Neural progenitor cell (in vitro differentiated cells): ENCODE measurements around the gene GSTA4.

ENCODE experiments used
- EZH2phosphoT487 ChIP-seq: fragments of 200-600 bp; sonication (generic); IDR thresholded peaks from 2 replicates; pipeline ENCODE4 v1.6.1; 2017; ENCODE audit warnings: antibody characterized with exemption
- TF ChIP-seq, protein P1 (sequence below): fragments of 200-600 bp; sonication (generic); IDR thresholded peaks from 2 replicates; pipeline ENCODE4 v1.5.1; 2017; ENCODE audit warnings: antibody characterized with exemption, mild to moderate bottlenecking

- TF ChIP-seq, protein P1, sequence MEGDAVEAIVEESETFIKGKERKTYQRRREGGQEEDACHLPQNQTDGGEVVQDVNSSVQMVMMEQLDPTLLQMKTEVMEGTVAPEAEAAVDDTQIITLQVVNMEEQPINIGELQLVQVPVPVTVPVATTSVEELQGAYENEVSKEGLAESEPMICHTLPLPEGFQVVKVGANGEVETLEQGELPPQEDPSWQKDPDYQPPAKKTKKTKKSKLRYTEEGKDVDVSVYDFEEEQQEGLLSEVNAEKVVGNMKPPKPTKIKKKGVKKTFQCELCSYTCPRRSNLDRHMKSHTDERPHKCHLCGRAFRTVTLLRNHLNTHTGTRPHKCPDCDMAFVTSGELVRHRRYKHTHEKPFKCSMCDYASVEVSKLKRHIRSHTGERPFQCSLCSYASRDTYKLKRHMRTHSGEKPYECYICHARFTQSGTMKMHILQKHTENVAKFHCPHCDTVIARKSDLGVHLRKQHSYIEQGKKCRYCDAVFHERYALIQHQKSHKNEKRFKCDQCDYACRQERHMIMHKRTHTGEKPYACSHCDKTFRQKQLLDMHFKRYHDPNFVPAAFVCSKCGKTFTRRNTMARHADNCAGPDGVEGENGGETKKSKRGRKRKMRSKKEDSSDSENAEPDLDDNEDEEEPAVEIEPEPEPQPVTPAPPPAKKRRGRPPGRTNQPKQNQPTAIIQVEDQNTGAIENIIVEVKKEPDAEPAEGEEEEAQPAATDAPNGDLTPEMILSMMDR = no peak
- no peak for TF ChIP-seq EZH2phosphoT487
Measured at GRCh38 chr6:52955871-52956270, 39.2 kb downstream of the GSTA4 start.
